Body of pancreas (tissue), 4 donors: Measurements from ENCODE around the gene BRWD1.

ENCODE experiments used
- CTCF ChIP-seq, 7 experiments: fragments of 450-650 bp in 4 of 7; fragments of 200-600 bp in 3 of 7; sonication (generic) in 3 of 7; IDR thresholded peaks; one replicate each; pipeline ENCODE4 v1.5.1; 2016 to 2019; ENCODE audit warnings: antibody characterized with exemption in 7 of 7
- POLR2A ChIP-seq, 3 donors: fragments of 450-650 bp; IDR thresholded peaks; one replicate each; pipeline ENCODE4 v1.6.1; 2016; ENCODE audit warnings: antibody characterized with exemption in 3 of 3, mild to moderate bottlenecking in 2 of 3

- TF ChIP-seq CTCF (IDR thresholded peaks at IDR 0.05) (no peak), POLR2A (IDR thresholded peaks at IDR 0.05) (no peak)
Measured at GRCh38 chr21:39164523-39164922, 148.9 kb downstream of the BRWD1 start.
